Peyer's patch (tissue), 4 donors: ENCODE measurements around the gene BCL2L11. TPM values are rescaled to one million over a fixed set of nuclear protein-coding genes. Genes with fewer than 3 reads are reported as not detected.

Experiments used
- DNase-seq, 3 donors: peaks; one replicate each; pipeline ENCODE4 v3.0.0-alpha.2; 2017 to 2019
- H3K27ac ChIP-seq, 4 donors: fragments of 200-600 bp; sonication (generic); one replicate each; pipeline ENCODE4 v1.5.1; 2016 to 2019
- H3K27me3 ChIP-seq, 2 donors: fragments of 200-600 bp; sonication (generic); one replicate each; pipeline ENCODE4 v1.5.1; 2019
- H3K36me3 ChIP-seq, 3 donors: fragments of 200-600 bp; sonication (generic); one replicate each; pipeline ENCODE4 v1.5.1; 2016 to 2019
- H3K4me1 ChIP-seq, 4 donors: fragments of 200-600 bp; sonication (generic); one replicate each; pipeline ENCODE4 v1.5.1; 2016 to 2019
- H3K4me3 ChIP-seq, 4 donors: fragments of 200-600 bp; sonication (generic); 1 replicate in 3 of 4; 2 replicates in 1 of 4; pipeline ENCODE4 v1.5.1; 2016 to 2019; ENCODE audit warnings: mild to moderate bottlenecking in 1 of 4
- H3K9me3 ChIP-seq, 4 donors: fragments of 200-600 bp; sonication (generic); one replicate each; pipeline ENCODE4 v1.5.1; 2016 to 2019; ENCODE audit warnings: mild to moderate bottlenecking in 1 of 4
- POLR2A ChIP-seq, 2 donors: fragments of 450-650 bp; IDR thresholded peaks; one replicate each; pipeline ENCODE4 v1.5.1; 2017; ENCODE audit warnings: antibody characterized with exemption in 2 of 2, mild to moderate bottlenecking in 2 of 2, moderate library complexity in 2 of 2
- total RNA-seq, 4 donors: library from RNA; depleted of rRNA; stranded (reverse); fragments of >200 nt; gene quantifications; one replicate each; pipeline ENCODE4 v1.1.0, GENCODE V29; 2016
- TF ChIP-seq, protein P1 (sequence below), 6 experiments: fragments of 450-650 bp in 4 of 6; fragments of 200-600 bp in 2 of 6; sonication (generic) in 1 of 6; IDR thresholded peaks; one replicate each; pipeline ENCODE4 v1.5.1; 2017 to 2019; ENCODE audit warnings: antibody characterized with exemption in 6 of 6, mild to moderate bottlenecking in 3 of 6, moderate library complexity in 1 of 6

BCL2L11 gene
- total RNA-seq, 4 donors from 2014 or later, result 35.9 to 98.1 (median 62.2) TPM

DNA sequence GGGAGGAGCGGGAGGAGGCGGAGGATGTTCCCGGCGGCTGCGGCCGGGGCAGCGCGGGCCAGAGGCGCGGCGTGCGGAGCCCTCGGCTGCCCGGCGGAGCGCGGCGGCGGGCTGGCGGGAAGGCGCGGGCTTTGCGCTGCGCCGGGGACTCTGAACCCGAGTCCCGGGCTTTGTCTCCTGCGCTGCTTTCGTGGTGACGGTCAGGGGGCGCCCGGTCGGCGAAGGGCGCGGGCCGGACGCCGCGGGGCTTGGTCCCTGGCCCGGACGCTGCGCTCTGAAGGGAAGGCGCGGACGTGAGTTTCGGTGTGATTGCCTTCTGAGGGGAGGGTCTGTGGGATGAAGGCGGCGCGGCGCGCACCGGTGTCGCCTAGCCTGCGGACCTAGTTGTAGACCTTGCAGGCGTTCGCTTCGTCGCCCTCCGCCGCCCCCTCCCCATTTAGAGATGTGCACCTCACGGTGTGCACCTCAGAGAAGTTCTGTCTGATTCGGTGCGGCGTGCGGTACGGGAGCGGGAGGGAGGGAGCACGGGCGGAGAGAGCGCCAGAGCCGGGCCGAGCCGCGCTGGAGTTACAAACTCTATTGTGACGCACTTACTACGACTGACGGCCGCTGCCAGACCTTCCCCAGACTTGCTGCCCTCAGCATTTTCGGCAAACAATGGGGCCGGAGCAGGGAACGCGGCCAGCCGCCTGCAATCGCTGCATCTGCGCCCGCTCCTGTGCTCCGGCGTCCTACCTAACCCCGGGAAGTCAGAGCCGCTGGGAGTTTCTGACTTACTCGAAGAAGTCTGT, 2.1 kb downstream of the BCL2L11 start:
- TF ChIP-seq, protein P1, sequence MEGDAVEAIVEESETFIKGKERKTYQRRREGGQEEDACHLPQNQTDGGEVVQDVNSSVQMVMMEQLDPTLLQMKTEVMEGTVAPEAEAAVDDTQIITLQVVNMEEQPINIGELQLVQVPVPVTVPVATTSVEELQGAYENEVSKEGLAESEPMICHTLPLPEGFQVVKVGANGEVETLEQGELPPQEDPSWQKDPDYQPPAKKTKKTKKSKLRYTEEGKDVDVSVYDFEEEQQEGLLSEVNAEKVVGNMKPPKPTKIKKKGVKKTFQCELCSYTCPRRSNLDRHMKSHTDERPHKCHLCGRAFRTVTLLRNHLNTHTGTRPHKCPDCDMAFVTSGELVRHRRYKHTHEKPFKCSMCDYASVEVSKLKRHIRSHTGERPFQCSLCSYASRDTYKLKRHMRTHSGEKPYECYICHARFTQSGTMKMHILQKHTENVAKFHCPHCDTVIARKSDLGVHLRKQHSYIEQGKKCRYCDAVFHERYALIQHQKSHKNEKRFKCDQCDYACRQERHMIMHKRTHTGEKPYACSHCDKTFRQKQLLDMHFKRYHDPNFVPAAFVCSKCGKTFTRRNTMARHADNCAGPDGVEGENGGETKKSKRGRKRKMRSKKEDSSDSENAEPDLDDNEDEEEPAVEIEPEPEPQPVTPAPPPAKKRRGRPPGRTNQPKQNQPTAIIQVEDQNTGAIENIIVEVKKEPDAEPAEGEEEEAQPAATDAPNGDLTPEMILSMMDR (IDR thresholded peaks at IDR 0.05), result peak in 1 of 6 experiments; percentile 4
- TF ChIP-seq POLR2A (IDR thresholded peaks at IDR 0.05), result peak; percentile 9 to 47
- Histone ChIP-seq H3K27ac (peak overlapping the region; percentile 68 to 93 (median 90)), H3K36me3 (peaks cover 0 to 27% (median 0%) of the 10 kb centered on the region in 3 donors), H3K4me1 (peaks cover 10 to 36% (median 22%) of the 10 kb centered on the region in 4 donors), H3K4me3 (peak overlapping the region; percentile 67 to 92 (median 76)), H3K9me3 (no peaks in the 10 kb centered on the region), H3K27me3 (peaks cover 0 to 4% of the 10 kb centered on the region in 2 donors)
- peak; percentile 52 to 85 (median 81) for DNase-seq

DNA sequence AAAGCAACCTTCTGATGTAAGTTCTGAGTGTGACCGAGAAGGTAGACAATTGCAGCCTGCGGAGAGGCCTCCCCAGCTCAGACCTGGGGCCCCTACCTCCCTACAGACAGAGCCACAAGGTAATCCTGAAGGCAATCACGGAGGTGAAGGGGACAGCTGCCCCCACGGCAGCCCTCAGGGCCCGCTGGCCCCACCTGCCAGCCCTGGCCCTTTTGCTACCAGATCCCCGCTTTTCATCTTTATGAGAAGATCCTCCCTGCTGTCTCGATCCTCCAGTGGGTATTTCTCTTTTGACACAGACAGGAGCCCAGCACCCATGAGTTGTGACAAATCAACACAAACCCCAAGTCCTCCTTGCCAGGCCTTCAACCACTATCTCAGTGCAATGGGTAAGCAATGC, 3.0 kb downstream of the BCL2L11 start:
- peaks cover 0 to 33% (median 0%) of the 10 kb centered on the region in 3 donors for H3K36me3 ChIP-seq
- peaks cover 8 to 26% (median 14%) of the 10 kb centered on the region in 4 donors for H3K4me1 ChIP-seq
- no peak overlapping the region for H3K27ac ChIP-seq
- H3K27me3 ChIP-seq, result peaks cover 0 to 4% of the 10 kb centered on the region in 2 donors
- peak overlapping the region in 2 of 4 donors; percentile 5 to 67 for H3K4me3 ChIP-seq
- TF ChIP-seq, protein P1 (IDR thresholded peaks at IDR 0.05), result no peak
- TF ChIP-seq POLR2A (IDR thresholded peaks at IDR 0.05), result no peak
- H3K9me3 ChIP-seq, result no peaks in the 10 kb centered on the region
- no peak for DNase-seq

DNA sequence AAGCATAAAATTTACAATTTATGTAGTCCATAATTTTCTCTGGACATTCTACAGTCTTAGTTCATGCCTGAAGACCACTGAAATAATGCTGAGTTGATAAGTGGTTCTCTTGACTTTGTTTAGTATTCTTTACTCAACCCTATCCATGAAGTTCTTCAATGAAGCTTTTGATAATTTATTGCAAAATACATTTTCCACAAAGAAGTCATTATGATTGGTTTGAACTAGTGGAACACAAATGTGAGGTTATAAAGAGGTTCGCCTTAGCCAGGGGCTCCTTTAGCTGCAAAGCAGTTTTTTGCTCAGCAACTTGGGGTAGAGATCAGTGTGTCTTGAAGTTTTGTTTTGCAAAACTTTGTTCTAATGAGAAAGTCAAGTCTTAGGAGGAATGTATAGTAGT, 5.9 kb downstream of the BCL2L11 start:
- DNase-seq, result no peak
- no peak for TF ChIP-seq POLR2A (IDR thresholded peaks at IDR 0.05)
- TF ChIP-seq, protein P1 (IDR thresholded peaks at IDR 0.05), result no peak
- Histone ChIP-seq H3K27ac (no peak overlapping the region), H3K4me1 (peaks cover 0 to 10% (median 2%) of the 10 kb centered on the region in 4 donors), H3K9me3 (no peaks in the 10 kb centered on the region), H3K36me3 (peaks cover 0 to 42% (median 0%) of the 10 kb centered on the region in 3 donors), H3K27me3 (no peaks in the 10 kb centered on the region), H3K4me3 (no peak overlapping the region)

DNA sequence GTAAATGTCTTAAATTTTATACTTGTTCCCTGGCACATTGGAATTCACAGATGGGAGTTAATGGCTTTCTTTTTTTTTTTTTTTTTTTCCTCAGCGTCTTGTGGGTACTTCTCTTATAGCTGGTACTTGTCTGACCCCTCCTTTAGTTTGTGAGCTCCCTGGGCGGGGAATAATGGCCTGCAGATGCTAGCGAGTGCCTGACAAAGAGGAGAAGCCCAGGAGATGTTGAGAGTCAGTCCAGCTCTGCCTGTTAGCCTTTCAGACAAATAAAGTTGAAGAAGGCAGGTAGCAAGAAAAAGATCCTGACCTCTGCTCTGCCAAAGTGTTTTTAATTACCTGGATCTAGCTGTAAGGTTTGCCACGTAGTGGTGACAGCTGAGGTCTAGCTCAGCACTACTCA, 6.6 kb downstream of the BCL2L11 start:
- no peak for DNase-seq
- H3K27ac ChIP-seq, result no peak overlapping the region
- TF ChIP-seq POLR2A (IDR thresholded peaks at IDR 0.05), result no peak
- TF ChIP-seq, protein P1 (IDR thresholded peaks at IDR 0.05), result no peak
- H3K9me3 ChIP-seq, result no peaks in the 10 kb centered on the region
- H3K4me1 ChIP-seq, result peaks cover 0 to 10% (median 2%) of the 10 kb centered on the region in 4 donors
- no peaks in the 10 kb centered on the region for H3K27me3 ChIP-seq
- H3K4me3 ChIP-seq, result no peak overlapping the region
- H3K36me3 ChIP-seq, result peaks cover 0 to 42% (median 0%) of the 10 kb centered on the region in 3 donors

DNA sequence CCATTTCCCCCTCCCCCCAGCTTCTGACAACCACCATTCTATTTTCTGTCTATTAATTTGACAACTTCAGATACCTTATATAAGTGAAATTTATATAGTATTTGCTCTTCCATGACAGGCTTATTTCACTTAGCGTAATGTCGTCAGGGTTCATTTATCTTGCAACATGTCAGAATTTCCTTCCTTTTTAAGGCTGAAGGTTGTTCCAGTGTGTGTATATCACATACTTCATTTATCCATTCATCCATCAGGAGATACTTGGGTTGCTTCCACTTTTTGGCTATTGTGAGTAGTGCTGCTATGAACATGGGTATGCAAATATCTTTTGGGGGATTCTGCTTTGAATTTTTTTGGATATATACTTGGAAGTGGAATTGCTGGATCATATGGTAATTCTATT, 7.4 kb downstream of the BCL2L11 start:
- no peak overlapping the region for H3K4me3 ChIP-seq
- H3K36me3 ChIP-seq, result peaks cover 0 to 42% (median 0%) of the 10 kb centered on the region in 3 donors
- no peak for TF ChIP-seq POLR2A (IDR thresholded peaks at IDR 0.05)
- TF ChIP-seq, protein P1 (IDR thresholded peaks at IDR 0.05), result no peak
- no peak overlapping the region for H3K27ac ChIP-seq
- no peaks in the 10 kb centered on the region for H3K9me3 ChIP-seq
- no peaks in the 10 kb centered on the region for H3K27me3 ChIP-seq
- no peak for DNase-seq
- H3K4me1 ChIP-seq, result peaks cover 0 to 10% (median 2%) of the 10 kb centered on the region in 4 donors
